GM12878 (cell line): ENCODE data around the gene SLC8B1. TPM values are rescaled to one million over a fixed set of nuclear protein-coding genes. Genes with fewer than 3 reads are reported as not detected.

ENCODE experiments used
- ATAC-seq: fragments of 200-7000 bp; cut with Tn5 transposase; 3 replicates; pipeline ENCODE4 v1.9.1; 2020; ENCODE audit warnings: mild to moderate bottlenecking, moderate library complexity
- BruUV-seq: library from RNA; stranded (reverse); fragments of 400-500 nt; replicated peaks from 2 replicates; lab custom pipeline; 2021; lab: Mats Ljungman, UMichigan
- CTCF ChIA-PET: fragments of 300-600 bp; sonication (Branson Sonifier 250); formaldehyde crosslinking; extraction: SDS; loops from one replicate; lab custom pipeline; 2021; ENCODE audit warnings: inconsistent platforms; lab: Yijun Ruan, JAX
- POLR2A ChIA-PET: fragments of 350-600 bp; formaldehyde crosslinking; extraction: SDS; loops from one replicate; lab custom pipeline; 2021; ENCODE audit warnings: inconsistent platforms; lab: Charles Lee
- RAD21 ChIA-PET: fragments of 300-600 bp; sonication (Branson Sonifier 250); formaldehyde crosslinking; loops from one replicate; lab custom pipeline; 2023; ENCODE audit warnings: antibody characterized with exemption; ENCODE audit not compliant: unreplicated experiment; lab: Charles Lee
- SMC1A ChIA-PET: fragments of 300-600 bp; sonication (Branson Sonifier 250); formaldehyde crosslinking; loops from one replicate; lab custom pipeline; 2023; ENCODE audit not compliant: unreplicated experiment, uncharacterized antibody; lab: Charles Lee
- DNase-seq: peaks from one replicate; pipeline ENCODE4 v3.0.0-alpha.2; 2011; ENCODE audit warnings: low read depth, low spot score
- FAIRE-seq: peaks from 3 replicates; lab custom pipeline; 2011; peaks lifted over from hg19 to GRCh38; lab: Jason Lieb, UNC
- H2AFZ ChIP-seq: 2 replicates; pipeline ENCODE4 v1.6.0; 2011; ENCODE audit warnings: low read depth, low read length, control low read depth; ENCODE audit not compliant: control insufficient read depth
- H3K27ac ChIP-seq: 2 replicates; pipeline ENCODE4 v1.5.1; 2011; ENCODE audit warnings: control low read depth; ENCODE audit not compliant: control insufficient read depth, insufficient read depth
- H3K27me3 ChIP-seq, 2 experiments: replicated peaks in 1 of 2; 2 replicates each; pipeline versions ENCODE4 v1.6.0 to v1.6.1; 2011; ENCODE audit warnings: low read length in 1 of 2; ENCODE audit not compliant: control insufficient read depth in 2 of 2, insufficient read depth in 2 of 2
- H3K36me3 ChIP-seq, 2 experiments: 2 replicates each; pipeline ENCODE4 v1.5.1; 2011; ENCODE audit warnings: low read length in 1 of 2; ENCODE audit not compliant: control insufficient read depth in 2 of 2, insufficient read depth in 2 of 2
- H3K4me1 ChIP-seq: 2 replicates; pipeline ENCODE4 v1.6.1; 2011; ENCODE audit warnings: mild to moderate bottlenecking, low read length, moderate library complexity, mixed read lengths; ENCODE audit not compliant: control insufficient read depth, insufficient read depth
- H3K4me2 ChIP-seq: 2 replicates; pipeline ENCODE4 v1.6.0; 2011; ENCODE audit warnings: control low read depth; ENCODE audit not compliant: control insufficient read depth, insufficient read depth
- H3K4me3 ChIP-seq: fragments of 200-600 bp; sonication (generic); 2 replicates; pipeline ENCODE4 v1.5.1; 2016
- H3K79me2 ChIP-seq: 2 replicates; pipeline ENCODE4 v1.6.0; 2011; ENCODE audit warnings: low read length; ENCODE audit not compliant: control insufficient read depth, insufficient read depth
- H3K9ac ChIP-seq: 2 replicates; pipeline ENCODE4 v1.8.0; 2011; ENCODE audit warnings: low read length, control low read depth, mixed read lengths; ENCODE audit not compliant: control insufficient read depth, insufficient read depth
- H3K9me3 ChIP-seq: replicated peaks from 3 replicates; pipeline ENCODE4 v1.5.1; 2011; ENCODE audit warnings: mild to moderate bottlenecking, low read length; ENCODE audit not compliant: control insufficient read depth, insufficient read depth
- H4K20me1 ChIP-seq: 2 replicates; pipeline ENCODE4 v1.6.0; 2011; ENCODE audit not compliant: control insufficient read depth, insufficient read depth
- BHLHE40 ChIP-seq, 2 experiments: fragments of 450-650 bp in 1 of 2; IDR thresholded peaks; 2 replicates each; pipeline ENCODE4 v1.6.1; 2011 to 2017; ENCODE audit warnings: low read depth in 2 of 2, borderline replicate concordance in 1 of 2, improper control_type of control experiment in 1 of 2, low read length in 1 of 2, mild to moderate bottlenecking in 1 of 2
- CBX3 ChIP-seq: fragments of 200-600 bp; sonication (generic); IDR thresholded peaks from 2 replicates; pipeline ENCODE4 v1.6.1; 2016; ENCODE audit warnings: low read depth, borderline replicate concordance
- DPF2 ChIP-seq: fragments of 450-650 bp; IDR thresholded peaks from 2 replicates; pipeline ENCODE4 v1.6.1; 2017; ENCODE audit warnings: mild to moderate bottlenecking
- IKZF1 ChIP-seq: fragments of 450-650 bp; conservative IDR thresholded peaks from 2 replicates; pipeline ENCODE4 v1.6.1; 2017; ENCODE audit warnings: antibody characterized with exemption, mild to moderate bottlenecking
- MYB ChIP-seq: fragments of 150-350 bp; IDR thresholded peaks from 2 replicates; pipeline ENCODE4 v1.6.1; 2014; ENCODE audit warnings: mild to moderate bottlenecking, low read depth, low read length, borderline replicate concordance
- NFXL1 ChIP-seq: fragments of 450-650 bp; IDR thresholded peaks from 2 replicates; pipeline ENCODE4 v1.6.1; 2017; ENCODE audit warnings: antibody characterized with exemption, mild to moderate bottlenecking, borderline replicate concordance
- NFYB ChIP-seq: IDR thresholded peaks from 2 replicates; pipeline ENCODE4 v1.6.1; 2011; ENCODE audit warnings: low read depth, mild to moderate bottlenecking, low read length, improper control_type of control experiment, moderate library complexity; ENCODE audit not compliant: insufficient read depth
- PKNOX1 ChIP-seq: fragments of 450-650 bp; IDR thresholded peaks from 2 replicates; pipeline ENCODE4 v1.6.1; 2016; ENCODE audit warnings: mild to moderate bottlenecking
- POLR2A ChIP-seq: IDR thresholded peaks from 2 replicates; pipeline ENCODE4 v1.6.1; 2011; ENCODE audit warnings: low read depth, mild to moderate bottlenecking, low read length
- RCOR1 ChIP-seq: conservative IDR thresholded peaks from 2 replicates; pipeline ENCODE4 v1.6.1; 2012; ENCODE audit warnings: low read depth, low read length, improper control_type of control experiment
- RUNX3 ChIP-seq: IDR thresholded peaks from 2 replicates; pipeline ENCODE4 v1.6.1; 2012; ENCODE audit warnings: low read length, inconsistent platforms
- SMARCA5 ChIP-seq: fragments of 450-650 bp; IDR thresholded peaks from 2 replicates; pipeline ENCODE4 v1.6.1; 2017; ENCODE audit warnings: mild to moderate bottlenecking
- SRF ChIP-seq, 2 experiments: IDR thresholded peaks; 2 replicates each; pipeline ENCODE4 v1.6.1; 2011; ENCODE audit warnings: low read depth in 2 of 2, low read length in 2 of 2, mild to moderate bottlenecking in 1 of 2, moderate library complexity in 1 of 2
- TCF7 ChIP-seq: IDR thresholded peaks from 2 replicates; pipeline ENCODE4 v1.6.1; 2014; ENCODE audit warnings: antibody characterized with exemption, borderline replicate concordance
- ZNF384 ChIP-seq: IDR thresholded peaks from 2 replicates; pipeline ENCODE4 v1.6.1; 2012; ENCODE audit warnings: low read depth, mild to moderate bottlenecking, low read length, improper control_type of control experiment, borderline replicate concordance
- WGBS: methylation state at CpG from one replicate; pipeline ENCODE4 v1.1.6; 2016; ENCODE audit warnings: low lambda C conversion rate; ENCODE audit not compliant: insufficient replicate concordance, insufficient coverage; ENCODE audit errors: missing lambda C conversion rate; 5-methylcytosine and 5-hydroxymethylcytosine counted together
- in situ Hi-C: fragments of 300-500 bp; cut with MboI; formaldehyde crosslinking; loops from 9 replicates; pipeline ENCODE4 v1.14.3; 2018; ENCODE audit warnings: mixed read lengths
- intact Hi-C: fragments of 100-400 bp; cut with micrococcal nuclease; formaldehyde crosslinking; loops from one replicate; pipeline ENCODE4 v1.14.2; 2022; ENCODE audit not compliant: unreplicated experiment
- polyA plus RNA-seq, 11 experiments: library from polyadenylated mRNA; depleted of rRNA in 4 of 11; unstranded in 6 of 11; stranded (reverse) in 5 of 11; fragments of >200 nt; fragmentation: Nextera tagmentation in 4 of 11; fragmentation: Illumina TruSeq in 1 of 11; extraction: Ambion mirVana in 4 of 11; extraction: Trizol in 1 of 11; gene quantifications; 1 replicate in 1 of 11; 2 replicates in 10 of 11; pipeline versions ENCODE4 v1.2.1 to v1.2.3, GENCODE V29; 2011 to 2016; ENCODE audit warnings: inconsistent platforms in 2 of 11, missing spikeins in 2 of 11, low read depth in 1 of 11
- total RNA-seq, 4 experiments: library from RNA; depleted of rRNA in 3 of 4; stranded (reverse); fragments of >200 nt in 3 of 4; fragmentation: Illumina TruSeq in 1 of 4; extraction: Trizol in 1 of 4; gene quantifications; 2 replicates each; pipeline versions ENCODE4 v1.2.1 to v1.2.3, GENCODE V29; 2013 to 2021
- TF ChIP-seq, protein P1 (sequence below): IDR thresholded peaks from 2 replicates; pipeline ENCODE4 v1.6.1; 2012; ENCODE audit warnings: mild to moderate bottlenecking, low read depth, low read length

SLC8B1 gene
- total and polyA plus RNA-seq, 10 of the 15 experiments (the other 5 are each of a cell fraction or from before 2014, with no cell fraction given) = 0.18 to 12.3 (median 6.8) TPM

DNA sequence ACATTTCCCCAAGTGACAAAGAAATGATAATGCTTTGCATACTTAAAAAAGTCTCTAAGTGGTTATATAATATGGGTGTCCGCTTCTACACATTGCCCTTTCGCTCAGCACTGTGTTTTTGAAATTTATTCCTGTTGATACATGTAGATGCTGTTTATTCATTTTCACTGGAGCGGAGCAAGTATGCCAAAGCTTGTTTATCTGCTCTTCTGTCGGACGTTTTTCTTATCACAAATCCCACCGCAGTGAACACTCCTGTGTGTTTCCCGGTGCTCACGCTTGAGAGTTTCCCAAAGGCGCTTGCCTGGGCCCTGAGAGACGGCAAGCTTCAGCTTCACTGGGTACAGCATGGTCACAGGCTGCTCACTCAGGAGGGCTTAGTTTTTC lies 63.5 kb downstream of the SLC8B1 start:
- Histone ChIP-seq H4K20me1 (no peaks in the 10 kb centered on the region), H3K4me1 (peaks cover 3% of the 10 kb centered on the region), H2AFZ (no peak overlapping the region), H3K36me3 (peaks cover 16 to 30% of the 10 kb centered on the region in 2 experiments), H3K27ac (no peak overlapping the region), H3K9me3 (no peaks in the 10 kb centered on the region), H3K27me3 (no peaks in the 10 kb centered on the region), H3K4me2 (no peak overlapping the region), H3K79me2 (no peaks in the 10 kb centered on the region), H3K4me3 (no peak overlapping the region), H3K9ac (no peak overlapping the region)
- in situ Hi-C loops (no loop called here), intact Hi-C loops (loop anchor here (10.0 kb wide), 1 partner anchor 77 kb away; no protein-coding TSS in a partner anchor)
- BruUV-seq = no TSS peak
- TF ChIP-seq NFXL1 (no peak), PKNOX1 (no peak), IKZF1 (no peak), DPF2 (no peak), POLR2A (no peak)
- ATAC-seq (no peak), FAIRE-seq (no peak), DNase-seq (no peak)
- RAD21 ChIA-PET = no interaction called here
- WGBS = 97% methylated on average over 10 of the region's 10 CpGs
- POLR2A ChIA-PET = interaction anchor here (1.2 kb wide), 1 partner anchor 16 kb away, joined by 3 read pairs; no protein-coding TSS in a partner anchor
- CTCF ChIA-PET = no interaction called here
- SMC1A ChIA-PET = no interaction called here

DNA sequence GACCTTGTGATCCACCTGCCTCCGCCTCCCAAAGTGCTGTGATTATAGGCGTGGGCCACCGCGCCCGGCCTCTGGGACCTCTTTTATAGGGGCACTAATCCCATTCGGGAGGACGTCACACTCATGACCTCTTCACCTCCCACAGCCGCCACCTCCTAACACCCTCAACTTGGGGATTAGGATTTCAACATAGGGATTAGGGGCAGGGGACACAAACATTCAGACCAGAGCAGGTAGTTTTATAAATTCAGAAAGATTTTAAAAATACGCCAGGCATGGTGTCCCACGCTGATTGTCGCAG lies 64.2 kb downstream of the SLC8B1 start:
- Histone ChIP-seq H3K9me3 (no peaks in the 10 kb centered on the region), H3K27me3 (no peaks in the 10 kb centered on the region), H3K27ac (no peak overlapping the region), H3K4me1 (peaks cover 3% of the 10 kb centered on the region), H4K20me1 (no peaks in the 10 kb centered on the region), H3K4me2 (no peak overlapping the region), H3K9ac (no peak overlapping the region), H3K79me2 (no peaks in the 10 kb centered on the region), H2AFZ (no peak overlapping the region), H3K36me3 (peaks cover 16 to 32% of the 10 kb centered on the region in 2 experiments), H3K4me3 (no peak overlapping the region)
- no peak for FAIRE-seq
- no peak for DNase-seq
- in situ Hi-C loops = no loop called here
- ChIA-PET CTCF (no interaction called here), RAD21 (no interaction called here), POLR2A (interaction anchor here (1.2 kb wide), 1 partner anchor 15 kb away, joined by 3 read pairs; no protein-coding TSS in a partner anchor), SMC1A (no interaction called here)
- 98% methylated on average over 11 of the region's 11 CpGs for WGBS
- intact Hi-C loops = loop anchor here (10.0 kb wide), 1 partner anchor 76 kb away; no protein-coding TSS in a partner anchor
- ATAC-seq = no peak
- no TSS peak for BruUV-seq
- no peak for TF ChIP-seq CBX3
- no peak for TF ChIP-seq ZNF384
- no peak for TF ChIP-seq NFYB
- TF ChIP-seq MYB = no peak
- TF ChIP-seq, protein P1, sequence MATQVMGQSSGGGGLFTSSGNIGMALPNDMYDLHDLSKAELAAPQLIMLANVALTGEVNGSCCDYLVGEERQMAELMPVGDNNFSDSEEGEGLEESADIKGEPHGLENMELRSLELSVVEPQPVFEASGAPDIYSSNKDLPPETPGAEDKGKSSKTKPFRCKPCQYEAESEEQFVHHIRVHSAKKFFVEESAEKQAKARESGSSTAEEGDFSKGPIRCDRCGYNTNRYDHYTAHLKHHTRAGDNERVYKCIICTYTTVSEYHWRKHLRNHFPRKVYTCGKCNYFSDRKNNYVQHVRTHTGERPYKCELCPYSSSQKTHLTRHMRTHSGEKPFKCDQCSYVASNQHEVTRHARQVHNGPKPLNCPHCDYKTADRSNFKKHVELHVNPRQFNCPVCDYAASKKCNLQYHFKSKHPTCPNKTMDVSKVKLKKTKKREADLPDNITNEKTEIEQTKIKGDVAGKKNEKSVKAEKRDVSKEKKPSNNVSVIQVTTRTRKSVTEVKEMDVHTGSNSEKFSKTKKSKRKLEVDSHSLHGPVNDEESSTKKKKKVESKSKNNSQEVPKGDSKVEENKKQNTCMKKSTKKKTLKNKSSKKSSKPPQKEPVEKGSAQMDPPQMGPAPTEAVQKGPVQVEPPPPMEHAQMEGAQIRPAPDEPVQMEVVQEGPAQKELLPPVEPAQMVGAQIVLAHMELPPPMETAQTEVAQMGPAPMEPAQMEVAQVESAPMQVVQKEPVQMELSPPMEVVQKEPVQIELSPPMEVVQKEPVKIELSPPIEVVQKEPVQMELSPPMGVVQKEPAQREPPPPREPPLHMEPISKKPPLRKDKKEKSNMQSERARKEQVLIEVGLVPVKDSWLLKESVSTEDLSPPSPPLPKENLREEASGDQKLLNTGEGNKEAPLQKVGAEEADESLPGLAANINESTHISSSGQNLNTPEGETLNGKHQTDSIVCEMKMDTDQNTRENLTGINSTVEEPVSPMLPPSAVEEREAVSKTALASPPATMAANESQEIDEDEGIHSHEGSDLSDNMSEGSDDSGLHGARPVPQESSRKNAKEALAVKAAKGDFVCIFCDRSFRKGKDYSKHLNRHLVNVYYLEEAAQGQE = no peak
- no peak for TF ChIP-seq BHLHE40 (IDR thresholded peaks at IDR 0.05; ENCODE audit: borderline replicate concordance in 1 of 2, low read depth in 2 of 2, low read length in 1 of 2)
- no peak for TF ChIP-seq SRF (IDR thresholded peaks at IDR 0.05; ENCODE audit: low read depth in 2 of 2, low read length in 2 of 2)
- no peak for TF ChIP-seq RCOR1
- no peak for TF ChIP-seq SMARCA5
- TF ChIP-seq RUNX3 = no peak
- TF ChIP-seq TCF7 = no peak
